IPS DF 19.7 (cell line): Measurements from ENCODE around the gene SMPDL3A.
A peak's percentile ranks its signal among the peaks of the same experiment; 100 is the strongest.

Experiments used
- DNase-seq: peaks from one replicate; pipeline ENCODE4 v3.0.0-alpha.2; 2013; ENCODE audit warnings: low read depth, low spot score

SMPDL3A gene

DNA sequence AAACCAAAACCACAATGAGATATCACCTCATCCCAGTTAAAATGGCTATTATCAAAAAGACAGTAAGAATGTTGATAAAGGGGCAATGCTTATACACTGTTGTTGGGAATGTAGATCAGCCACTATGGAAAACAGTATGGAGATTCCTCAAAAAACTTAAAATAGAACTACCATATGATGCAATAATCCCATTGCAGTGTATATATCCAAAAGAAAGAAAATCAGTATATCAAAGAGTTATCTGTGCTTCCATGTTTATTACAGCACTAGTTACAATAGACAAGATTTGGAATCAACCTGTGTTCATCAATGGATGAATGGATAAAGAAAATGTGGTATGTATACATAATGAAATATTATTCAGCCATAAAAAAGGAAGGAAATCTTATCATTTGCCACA, 13.1 kb upstream of the SMPDL3A start:
- no peak for DNase-seq

DNA sequence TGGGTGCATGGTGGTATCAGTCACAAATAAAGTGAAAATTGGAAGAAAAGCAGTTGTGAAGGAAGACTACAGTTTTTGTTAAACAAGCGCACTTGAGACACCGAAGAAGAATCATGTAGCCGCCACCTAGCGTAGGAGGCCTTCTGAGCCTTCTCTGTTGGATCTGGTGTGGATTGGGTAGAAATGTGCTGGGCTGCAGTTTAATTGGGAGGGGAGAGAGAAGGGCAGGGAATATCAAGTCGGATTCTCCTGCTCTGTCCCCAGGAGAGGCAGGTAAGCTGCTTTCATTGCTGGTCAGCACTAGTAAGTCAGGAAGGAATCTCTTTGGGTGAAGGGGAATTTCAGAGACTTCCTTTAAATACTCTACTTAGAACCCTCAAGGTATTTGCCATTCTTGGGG, 10.8 kb upstream of the SMPDL3A start:
- no peak for DNase-seq

DNA sequence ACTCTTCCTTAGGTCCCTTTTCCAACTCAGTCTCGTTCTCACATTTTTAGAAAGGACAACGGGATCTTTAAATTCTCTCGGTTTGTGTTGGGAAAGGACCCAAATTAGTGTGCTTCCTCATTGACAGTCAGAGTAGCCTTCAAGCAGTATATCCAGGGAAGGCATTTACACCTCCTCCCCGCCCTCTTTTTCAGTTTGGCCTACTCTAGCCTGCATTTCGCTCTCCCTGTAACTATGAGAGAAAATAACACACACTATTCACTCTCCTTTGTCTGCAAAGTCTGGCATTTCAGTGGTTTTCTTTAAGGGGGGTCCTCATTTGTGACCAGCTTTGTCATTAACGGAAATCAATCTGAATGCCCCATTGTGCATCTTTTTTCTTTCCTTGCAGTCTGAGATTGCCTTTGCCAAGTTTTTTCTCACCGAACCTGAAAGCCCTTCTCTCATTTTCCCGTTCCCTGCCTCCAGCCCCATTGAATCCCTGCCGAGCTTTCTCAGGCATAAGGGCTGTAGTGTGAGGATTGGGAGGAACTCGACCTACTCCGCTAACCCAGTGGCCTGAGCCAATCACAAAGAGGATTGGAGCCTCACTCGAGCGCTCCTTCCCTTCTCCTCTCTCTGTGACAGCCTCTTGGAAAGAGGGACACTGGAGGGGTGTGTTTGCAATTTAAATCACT, 9.9 kb upstream of the SMPDL3A start:
- DNase-seq: peak; percentile 52

DNA sequence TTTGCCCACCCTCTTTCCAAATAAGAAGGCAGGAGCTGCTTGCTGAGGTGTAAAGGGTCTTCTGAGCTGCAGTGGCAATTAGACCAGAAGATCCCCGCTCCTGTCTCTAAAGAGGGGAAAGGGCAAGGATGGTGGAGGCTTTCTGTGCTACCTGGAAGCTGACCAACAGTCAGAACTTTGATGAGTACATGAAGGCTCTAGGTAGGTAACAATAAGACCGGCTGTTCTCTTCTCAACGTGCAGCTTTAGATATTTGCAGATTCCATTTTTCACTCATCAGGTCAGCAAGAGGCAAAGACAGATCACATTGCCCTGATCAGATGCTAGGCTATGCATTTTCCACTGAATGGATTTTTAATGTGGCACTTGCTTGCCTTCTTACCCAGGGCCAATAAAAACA, 9.4 kb upstream of the SMPDL3A start, which contains the start of gene FABP7:
TSS of gene FABP7 (plus strand) at position 50 of the 400 bp plus-strand sequence. CDS start at position 129, 79 bp downstream.
- no peak for DNase-seq

DNA sequence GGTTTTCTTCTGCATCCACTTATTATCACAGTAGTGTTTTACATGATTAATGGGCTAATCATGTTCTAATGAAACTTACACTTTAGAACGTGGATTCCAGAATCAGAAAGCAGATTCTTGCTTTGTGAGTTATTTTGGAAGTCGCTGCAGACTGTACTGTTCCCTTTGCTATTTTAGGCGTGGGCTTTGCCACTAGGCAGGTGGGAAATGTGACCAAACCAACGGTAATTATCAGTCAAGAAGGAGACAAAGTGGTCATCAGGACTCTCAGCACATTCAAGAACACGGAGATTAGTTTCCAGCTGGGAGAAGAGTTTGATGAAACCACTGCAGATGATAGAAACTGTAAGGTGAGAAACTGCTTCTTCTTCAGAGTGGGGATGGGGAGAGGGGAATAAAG, 8.9 kb upstream of the SMPDL3A start:
- DNase-seq: no peak

DNA sequence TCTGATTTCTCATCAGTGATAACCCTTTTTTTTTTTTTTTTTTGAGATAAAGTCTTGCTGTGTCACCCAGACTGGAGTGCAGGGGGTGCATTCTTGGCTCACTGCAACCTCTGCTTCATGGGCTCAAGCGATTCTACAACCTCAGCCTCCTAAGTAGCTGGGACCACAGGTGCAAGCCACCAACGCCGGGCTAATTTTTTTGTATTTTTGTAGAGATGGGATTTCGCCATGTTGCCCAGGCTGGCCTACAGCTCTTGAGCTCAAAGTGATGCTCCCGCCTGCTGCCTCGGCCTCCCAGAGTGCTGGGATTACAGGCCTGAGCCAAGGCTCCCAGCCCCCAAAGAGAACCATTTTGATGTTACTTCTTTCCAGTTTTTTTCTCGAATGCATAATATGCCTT, 7.3 kb upstream of the SMPDL3A start:
- no peak for DNase-seq

DNA sequence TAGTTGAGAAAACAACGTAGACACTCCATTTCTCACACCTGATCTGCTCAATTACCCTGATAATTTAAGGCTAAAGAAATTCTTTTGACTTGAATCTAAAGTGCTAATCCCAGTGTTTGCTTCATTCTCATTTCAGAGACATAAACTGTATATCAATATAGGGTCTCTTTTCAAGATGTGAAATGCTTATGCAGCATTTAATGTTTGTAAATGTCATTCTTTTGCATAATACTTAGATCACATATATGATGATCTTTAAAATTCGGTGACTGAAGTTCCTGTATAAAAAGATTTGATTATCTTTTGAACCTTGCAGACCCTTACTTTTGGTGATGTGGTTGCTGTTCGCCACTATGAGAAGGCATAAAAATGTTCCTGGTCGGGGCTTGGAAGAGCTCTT, 5.7 kb upstream of the SMPDL3A start:
- DNase-seq: no peak

DNA sequence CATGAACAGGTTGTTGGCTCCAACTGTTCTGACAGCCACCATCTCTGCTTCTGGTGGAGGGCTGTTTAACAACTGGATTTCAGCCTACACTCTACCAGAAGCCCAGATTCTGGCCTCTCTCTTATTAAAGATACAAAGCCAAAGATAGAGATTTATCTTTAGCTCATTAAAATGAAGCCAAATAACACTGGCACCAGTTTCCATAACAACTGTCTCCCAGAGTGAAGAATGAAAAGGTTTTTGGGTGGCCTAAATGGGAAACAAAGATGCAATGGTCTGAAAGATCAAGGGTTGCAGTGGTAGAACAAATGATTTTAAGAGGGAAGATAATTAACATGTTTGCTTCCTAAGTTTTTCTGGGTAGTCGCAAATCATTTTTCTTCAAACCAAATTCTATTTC, 3.2 kb upstream of the SMPDL3A start:
- DNase-seq: no peak

DNA sequence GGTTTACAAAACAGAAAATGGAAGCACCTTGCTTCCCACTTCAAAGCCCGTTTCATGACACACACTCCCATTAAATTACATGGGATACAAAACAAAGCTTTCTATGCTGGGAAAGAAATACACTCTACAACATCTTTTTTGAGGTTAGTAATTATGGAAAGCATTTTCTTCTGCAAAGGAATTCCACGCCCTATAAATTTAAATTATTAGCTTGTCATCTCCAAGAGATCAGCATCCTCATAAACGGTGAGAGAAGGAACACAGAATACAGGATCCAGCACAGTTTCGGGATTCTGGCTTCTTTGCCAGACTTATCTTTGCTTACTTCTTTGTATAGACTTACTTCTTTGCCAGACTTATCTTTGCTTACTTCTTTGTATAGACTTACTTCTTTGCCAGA, 1.3 kb upstream of the SMPDL3A start:
- DNase-seq: no peak

DNA sequence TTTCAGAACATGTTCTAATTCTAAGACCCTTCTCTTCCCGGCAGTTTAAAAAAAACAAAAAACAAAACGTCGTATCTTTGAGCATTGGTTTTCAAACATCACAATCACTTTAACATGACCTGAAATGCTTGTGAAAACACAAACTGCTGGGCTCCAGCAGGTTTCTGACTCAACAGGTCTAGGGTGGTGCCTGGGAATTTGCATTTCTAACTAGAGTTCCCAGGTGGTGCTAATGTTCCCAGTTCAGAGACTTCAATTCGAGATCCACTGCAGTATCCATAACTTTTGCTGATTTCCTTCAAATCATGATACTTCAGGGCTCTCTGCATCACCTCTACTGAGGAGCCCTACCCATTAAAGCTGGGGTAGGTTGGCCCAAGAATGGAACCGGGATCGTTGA, 850 bp upstream of the SMPDL3A start:
- no peak for DNase-seq

DNA sequence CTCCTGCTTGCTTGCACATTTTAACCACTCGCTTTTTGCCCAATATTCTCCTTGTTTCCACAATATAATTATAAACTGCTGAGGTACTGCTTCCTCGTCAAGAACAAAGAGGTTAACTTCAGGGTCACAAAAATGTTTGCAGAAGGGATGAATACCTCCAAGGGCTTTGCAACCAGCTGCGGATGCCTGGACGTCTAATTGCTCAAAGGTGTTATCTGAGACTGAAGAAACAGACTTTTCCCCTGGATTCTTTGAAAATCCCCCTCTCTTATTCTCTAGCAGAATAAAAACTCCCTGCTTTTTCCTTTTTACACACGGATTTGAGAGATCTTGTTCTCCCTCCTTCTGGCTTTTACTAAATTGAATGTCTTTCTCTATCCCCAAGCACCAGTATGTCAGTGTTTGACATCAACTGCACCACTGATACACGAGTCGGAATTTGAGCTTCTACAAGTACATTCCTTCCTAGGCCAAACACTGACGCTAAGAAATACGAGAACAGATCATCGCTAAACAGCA, 336 bp upstream of the SMPDL3A start:
- no peak for DNase-seq

DNA sequence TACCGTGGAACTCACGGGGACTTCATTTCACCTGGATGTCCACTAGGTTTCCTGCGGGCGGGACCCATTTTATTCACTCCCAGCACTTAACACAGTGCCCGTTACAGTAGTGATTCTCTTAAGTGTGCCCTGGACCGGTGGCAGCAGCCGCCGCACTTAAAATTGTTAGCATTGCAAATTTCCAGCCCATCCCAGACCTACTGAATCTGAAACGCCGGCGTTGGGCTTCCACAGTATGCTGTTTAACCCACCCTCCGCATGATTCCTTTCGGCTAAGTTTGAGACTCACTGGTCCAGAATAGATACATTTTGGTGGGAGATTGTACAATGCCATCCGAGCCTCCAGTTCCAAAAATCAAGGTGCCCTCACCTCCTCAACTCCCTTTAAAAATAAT, 967 bp downstream of the SMPDL3A start:
- no peak for DNase-seq

DNA sequence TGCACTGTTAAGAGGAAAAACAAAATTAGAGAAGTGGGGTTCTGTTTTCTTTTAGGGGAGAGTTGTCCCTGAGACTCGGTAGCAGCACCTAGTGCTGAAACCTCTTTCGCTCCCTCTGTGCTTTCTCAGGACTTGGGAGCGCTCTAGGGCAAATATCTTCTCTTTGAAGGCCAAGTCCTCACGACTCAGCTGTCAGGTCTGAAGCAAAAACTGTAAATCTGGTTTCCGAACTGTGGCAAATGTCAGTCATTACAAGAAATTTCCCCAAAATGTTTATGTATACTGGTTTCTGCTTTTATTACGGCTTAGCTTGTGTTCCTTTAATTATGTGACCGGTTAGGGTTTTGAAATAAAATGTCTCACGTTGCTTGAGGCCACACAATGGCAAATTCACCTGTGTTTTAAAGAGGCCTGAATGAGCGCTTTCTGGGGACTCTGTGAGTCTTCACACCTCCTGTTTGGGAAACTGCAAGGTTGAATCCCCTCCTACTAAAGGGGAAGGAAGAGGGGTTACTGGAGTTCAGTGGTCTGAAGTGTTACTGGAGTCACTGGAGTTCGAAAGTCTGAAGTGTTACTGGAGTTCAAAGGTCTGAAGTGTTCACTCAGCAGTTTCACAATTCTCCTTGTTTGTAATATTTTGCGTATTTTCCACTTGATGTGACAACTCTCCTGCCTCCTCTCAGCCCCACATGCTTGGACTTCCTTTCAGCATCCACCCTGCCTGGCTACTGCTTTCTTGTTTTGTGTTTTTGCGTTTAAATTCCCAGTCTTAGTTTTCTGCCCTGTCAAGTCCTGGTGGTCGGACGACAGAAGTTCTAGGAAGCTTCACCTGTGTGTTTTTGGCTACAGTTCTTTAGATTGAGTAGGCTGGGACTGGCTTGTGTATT, 1.6 kb downstream of the SMPDL3A start:
- DNase-seq: no peak

DNA sequence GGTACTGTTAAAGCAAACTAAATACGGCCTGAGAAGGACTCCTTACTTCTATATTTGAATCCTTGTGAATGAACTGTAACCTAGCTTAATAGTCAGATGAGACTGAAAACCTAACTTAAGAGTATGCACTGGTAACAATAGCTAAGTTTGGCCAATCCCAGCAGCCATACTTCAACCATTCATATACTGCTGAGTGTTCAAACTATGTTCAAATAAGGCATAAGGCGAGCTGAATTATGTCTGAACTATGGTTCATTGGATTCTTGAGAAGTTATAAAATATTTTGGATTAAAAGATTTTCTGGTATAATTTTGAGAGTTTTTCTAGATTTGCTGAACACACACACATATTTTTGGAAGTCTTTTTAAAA, 2.2 kb downstream of the SMPDL3A start:
- no peak for DNase-seq

DNA sequence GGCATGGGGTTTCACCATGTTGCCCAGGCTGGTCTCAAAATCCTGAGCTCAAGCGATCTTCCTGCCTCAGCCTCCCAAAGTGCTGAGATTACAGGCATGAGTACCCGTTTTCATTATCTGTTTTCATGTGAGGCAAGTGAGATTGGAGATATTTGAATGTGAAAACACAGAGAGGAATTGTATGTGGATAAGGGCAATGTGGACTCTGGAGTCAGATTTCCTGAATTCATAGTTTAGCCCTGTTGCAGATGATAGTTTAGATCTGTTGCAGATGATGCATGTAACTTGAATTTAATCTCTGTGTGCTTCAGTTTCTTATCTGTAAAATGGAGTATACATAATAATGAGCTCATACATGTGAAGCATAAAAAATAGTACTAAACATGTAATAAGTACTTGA, 3.7 kb downstream of the SMPDL3A start:
- DNase-seq: no peak

DNA sequence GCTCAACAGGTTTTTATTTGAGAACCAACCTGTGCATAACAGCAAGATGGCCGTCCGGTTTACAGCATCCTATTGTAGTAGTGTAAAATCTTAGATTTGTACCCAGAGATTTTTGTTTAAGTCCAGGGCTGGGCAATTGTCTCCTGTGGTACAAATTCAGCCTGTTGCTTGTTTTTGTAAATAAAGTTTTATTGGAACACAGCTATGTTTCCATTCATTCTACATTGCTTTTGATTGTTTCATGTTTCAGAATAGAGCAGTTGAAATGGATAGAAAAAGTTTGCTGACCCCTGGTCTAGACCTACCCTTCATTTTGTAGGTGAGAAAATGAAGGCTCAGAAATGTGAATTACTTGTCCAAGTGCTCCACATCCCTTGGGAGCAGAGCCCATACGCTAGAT, 8.5 kb downstream of the SMPDL3A start:
- no peak for DNase-seq

DNA sequence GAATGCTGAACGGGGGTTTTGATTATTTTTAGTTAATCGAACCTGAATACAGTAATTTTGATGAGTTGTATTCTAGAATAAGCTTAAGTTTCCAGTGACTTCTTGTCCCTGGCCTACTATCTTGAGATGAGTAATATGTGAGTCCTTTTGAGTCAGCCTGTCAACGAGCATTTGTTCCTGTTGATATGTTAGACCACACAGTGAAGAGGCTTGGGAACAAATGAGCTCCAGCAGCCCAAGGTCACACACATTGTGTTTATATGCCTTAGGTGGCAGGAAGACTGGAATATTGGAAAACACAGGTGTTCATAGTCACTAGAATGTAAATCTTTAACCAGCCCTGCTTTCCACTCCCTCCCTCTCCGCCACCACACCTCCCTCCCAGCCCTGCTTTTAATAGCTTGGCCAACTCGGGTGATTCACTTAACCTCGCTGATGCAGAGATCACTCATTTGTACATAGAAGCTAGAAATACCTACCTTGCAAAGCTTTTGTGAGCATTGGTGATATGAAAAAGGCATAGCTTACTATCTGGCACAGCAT, 9.1 kb downstream of the SMPDL3A start:
- no peak for DNase-seq

DNA sequence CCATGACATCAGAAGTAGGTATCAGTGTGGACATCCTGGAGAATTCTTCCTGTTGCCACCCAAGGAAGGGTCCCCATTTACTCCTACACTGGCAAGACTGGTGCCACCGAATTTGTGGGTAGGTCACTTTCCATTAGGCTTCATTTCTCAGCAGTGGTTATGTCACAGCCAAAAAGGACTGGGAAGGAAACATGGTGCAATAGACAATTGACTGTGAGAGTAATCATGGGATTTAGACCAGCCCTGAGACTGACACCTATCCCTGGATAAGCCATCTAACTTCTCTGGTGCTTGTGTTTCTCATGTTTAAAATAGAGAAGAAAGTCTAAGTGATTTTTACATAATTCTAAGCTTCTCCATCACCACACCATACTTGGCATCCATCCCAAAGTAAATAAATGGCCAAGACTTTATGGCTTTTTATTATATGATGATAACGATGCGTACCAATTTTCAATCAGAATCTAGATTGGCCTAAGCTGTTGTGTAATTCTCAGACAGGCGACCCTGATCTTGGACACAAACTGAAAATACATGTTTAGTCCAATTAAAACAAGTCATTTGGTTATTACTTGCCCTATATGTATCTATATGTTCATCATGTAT, 10.2 kb downstream of the SMPDL3A start:
- no peak for DNase-seq

DNA sequence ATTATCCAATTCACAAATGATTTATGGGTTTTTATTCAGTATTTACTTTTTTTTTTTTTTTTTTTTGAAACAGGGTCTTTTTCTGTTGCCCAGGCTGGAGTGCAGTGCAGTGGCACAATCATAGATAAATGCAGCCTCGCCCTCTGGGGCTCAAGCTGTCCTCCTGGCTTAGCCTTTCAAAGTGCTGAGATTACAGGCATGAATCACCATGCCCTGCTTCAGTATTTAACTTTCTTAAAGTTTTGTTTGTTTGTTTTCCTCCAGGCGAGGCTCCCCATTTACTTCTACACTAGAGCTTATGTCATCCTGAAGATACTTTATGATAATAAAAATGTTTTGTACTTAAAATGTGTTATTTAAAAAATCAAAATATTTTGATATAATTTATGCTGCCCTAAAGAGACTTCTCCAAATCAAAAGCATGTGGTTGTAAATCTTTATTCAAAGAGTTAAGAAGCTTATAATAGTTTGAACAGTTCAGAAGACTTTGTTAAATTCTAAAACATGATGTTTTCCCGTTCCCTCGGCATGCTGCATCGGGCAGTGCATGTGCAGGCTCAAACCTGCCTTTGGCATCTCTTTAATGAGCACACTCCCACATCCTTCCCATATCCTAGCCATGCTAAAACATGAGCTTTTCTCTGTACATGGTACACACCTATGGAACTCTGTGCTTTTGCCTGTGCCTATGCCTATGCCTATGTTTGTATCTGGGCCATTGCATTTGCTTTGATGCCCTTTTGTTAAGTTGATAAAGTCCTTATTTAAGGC, 11.0 kb downstream of the SMPDL3A start:
- DNase-seq: no peak

DNA sequence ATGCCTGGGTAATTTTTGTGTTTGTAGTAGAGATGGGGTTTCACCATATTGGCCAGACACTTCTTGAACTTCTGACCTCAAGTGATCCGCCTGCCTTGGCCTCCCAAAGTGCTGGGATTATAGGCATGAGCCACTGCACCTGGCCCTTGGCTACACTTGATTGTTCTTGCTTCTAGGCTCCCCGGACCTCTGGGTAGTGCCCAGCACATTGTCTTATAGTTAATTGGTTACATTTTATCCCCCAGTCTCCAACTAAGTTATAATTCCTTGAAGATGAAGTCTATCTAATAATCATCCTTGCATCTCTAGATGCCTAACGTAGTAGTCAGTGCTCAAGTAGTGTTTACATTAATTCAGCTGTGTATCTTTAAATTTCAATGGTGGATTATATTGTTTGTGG, 11.8 kb downstream of the SMPDL3A start:
- no peak for DNase-seq

DNA sequence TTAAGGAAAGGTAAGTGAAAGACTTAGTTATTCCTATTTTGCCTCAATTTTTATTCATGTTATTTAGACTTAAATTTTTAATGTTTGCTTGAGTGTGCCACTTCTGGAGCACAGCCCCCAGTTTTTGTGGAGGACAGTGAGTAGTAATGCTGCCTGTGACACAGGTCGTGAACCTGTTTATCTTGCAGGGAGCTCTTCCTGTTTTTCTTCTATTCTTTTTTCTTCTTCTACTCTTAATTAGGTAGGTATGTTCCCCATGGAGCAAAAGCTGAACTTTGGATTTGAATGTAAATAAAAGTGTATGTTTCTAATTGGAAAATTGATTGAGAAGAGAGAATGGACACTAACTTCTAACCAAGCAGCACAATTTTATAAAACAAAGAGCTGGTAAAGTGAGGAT, 12.3 kb downstream of the SMPDL3A start:
- DNase-seq: no peak
